AG04450 (cell line): ENCODE results near the gene SGSM2. TPM values are rescaled to one million over a fixed set of nuclear protein-coding genes. Genes with fewer than 3 reads are reported as not detected.

Experiments used
- CTCF ChIA-PET: fragments of 300-600, 350-600 bp; formaldehyde crosslinking; extraction: SDS; loops from one replicate; lab custom pipeline; 2022; ENCODE audit warnings: antibody characterized with exemption, inconsistent platforms; lab: Charles Lee
- POLR2A ChIA-PET: fragments of 350-600 bp; formaldehyde crosslinking; extraction: SDS; loops from one replicate; lab custom pipeline; 2021; ENCODE audit warnings: antibody characterized with exemption, inconsistent platforms; lab: Yijun Ruan, JAX
- DNase-seq: peaks from one replicate; pipeline ENCODE4 v3.0.0-alpha.2; 2011; ENCODE audit warnings: low read depth, low spot score
- H3K27ac ChIP-seq: one replicate; pipeline ENCODE4 v1.5.1; 2012; ENCODE audit warnings: low read depth, low read length, control low read depth
- H3K27me3 ChIP-seq: one replicate; pipeline ENCODE4 v1.6.0; 2012; ENCODE audit warnings: low read length; ENCODE audit not compliant: control insufficient read depth, insufficient read depth
- H3K4me3 ChIP-seq: 2 replicates; pipeline ENCODE4 v1.5.1; 2011; ENCODE audit warnings: mild to moderate bottlenecking, low read depth, low read length, control low read depth
- H3K9me3 ChIP-seq: 2 replicates; pipeline ENCODE4 v1.5.1; 2012; ENCODE audit warnings: low read length; ENCODE audit not compliant: control insufficient read depth, insufficient read depth
- CTCF ChIP-seq: IDR thresholded peaks from 2 replicates; pipeline ENCODE4 v1.5.1; 2011; ENCODE audit warnings: low read depth, low read length, control low read depth, inconsistent platforms
- polyA plus RNA-seq: library from polyadenylated mRNA; depleted of rRNA; stranded (reverse); fragments of >200 nt; gene quantifications from 2 replicates; pipeline ENCODE4 v1.2.3, GENCODE V29; 2011

The SGSM2 gene
- polyA plus RNA-seq, 1 experiment: 19.7 TPM

- no peak for DNase-seq
- H3K4me3 ChIP-seq: no peak overlapping the region
- H3K27ac ChIP-seq: peak overlapping the region; percentile 95
- ChIA-PET POLR2A (interaction anchor here (0.6 to 1.4 kb wide), 7 partner anchors 9 to 104 kb away, joined by 3 to 5 read pairs (median 3); partner anchors contain the start of genes SMG6 and SRR), CTCF (interaction anchor here (1.0 to 3.3 kb wide), 4 partner anchors 9 to 54 kb away, joined by 3 to 32 read pairs (median 14); no protein-coding TSS in a partner anchor)
- H3K9me3 ChIP-seq: no peaks in the 10 kb centered on the region
- TF ChIP-seq CTCF: no peak
- no peaks in the 10 kb centered on the region for H3K27me3 ChIP-seq
Measured at GRCh38 chr17:2406903-2407790, 69.8 kb downstream of the SGSM2 start.

GRCh38 chr17:2410951-2411350 lies 73.7 kb downstream of the SGSM2 start:
- H3K9me3 ChIP-seq: no peaks in the 10 kb centered on the region
- CTCF ChIA-PET: interaction anchor here (1.2 to 10.2 kb wide), 2 partner anchors 28 to 57 kb away, joined by 4 to 320 read pairs; no protein-coding TSS in a partner anchor
- POLR2A ChIA-PET: interaction anchor here (0.6 kb wide), 1 partner anchor 1263 kb away, joined by 3 read pairs; no protein-coding TSS in a partner anchor

GRCh38 chr17:2412561-2413021 lies 75.3 kb downstream of the SGSM2 start:
- no peak for DNase-seq
- POLR2A ChIA-PET: interaction anchor here (1.0 kb wide), 1 partner anchor 11 kb away, joined by 3 read pairs; the partner anchor contains the start of gene MNT
- TF ChIP-seq CTCF: no peak
- H3K27ac ChIP-seq: peak overlapping the region; percentile 31
- no peaks in the 10 kb centered on the region for H3K9me3 ChIP-seq
- no peak overlapping the region for H3K4me3 ChIP-seq
- no peaks in the 10 kb centered on the region for H3K27me3 ChIP-seq
- CTCF ChIA-PET: interaction anchor here (10.2 kb wide), 1 partner anchor 30 kb away, joined by 320 read pairs; no protein-coding TSS in a partner anchor

More at GRCh38 chr17:2410951-2411350, 73.7 kb downstream of the SGSM2 start:
- no peak overlapping the region for H3K4me3 ChIP-seq
- no peaks in the 10 kb centered on the region for H3K27me3 ChIP-seq
- no peak overlapping the region for H3K27ac ChIP-seq
- no peak for TF ChIP-seq CTCF
- DNase-seq: no peak

GRCh38 chr17:2414446-2415064 lies 77.3 kb downstream of the SGSM2 start:
- H3K27ac ChIP-seq: no peak overlapping the region
- DNase-seq: no peak
- H3K9me3 ChIP-seq: no peaks in the 10 kb centered on the region
- TF ChIP-seq CTCF: no peak
- ChIA-PET POLR2A (interaction anchor here (2.0 kb wide), 1 partner anchor 32 kb away, joined by 18 read pairs; no protein-coding TSS in a partner anchor), CTCF (interaction anchor here (0.6 to 10.2 kb wide), 7 partner anchors 7 to 1309 kb away, joined by 4 to 320 read pairs (median 10); partner anchors contain the start of gene HASPIN)
- H3K27me3 ChIP-seq: no peaks in the 10 kb centered on the region
- no peak overlapping the region for H3K4me3 ChIP-seq
